Activated CD4-positive, alpha-beta memory T cell treated with anti-CD3 and anti-CD28 coated beads, Interleukin-2, amount 10 ng/mL, durations not matched to agents 7 days and 5 days (primary cell): ENCODE results near the gene HPCAL1. TPM values are rescaled to one million over a fixed set of nuclear protein-coding genes. Genes with fewer than 3 reads are reported as not detected.
A peak's percentile ranks its signal among the peaks of the same experiment; 100 is the strongest.

Source experiments
- CTCF ChIA-PET: fragments of 350-600 bp; sonication (Branson Sonifier 250); formaldehyde crosslinking; loops from one replicate; lab custom pipeline; 2021; ENCODE audit warnings: antibody characterized with exemption, inconsistent platforms; lab: Charles Lee
- POLR2A ChIA-PET: fragments of 350-600 bp; sonication (Branson Sonifier 250); formaldehyde crosslinking; loops from one replicate; lab custom pipeline; 2021; ENCODE audit warnings: antibody characterized with exemption; lab: Charles Lee
- DNase-seq: peaks from one replicate; pipeline ENCODE4 v3.0.0-alpha.2; 2020
- H3K27ac Mint-ChIP-seq: one replicate; pipeline ENCODE4 v1.8.0; 2021; ENCODE audit warnings: mild to moderate bottlenecking, mixed read lengths
- H3K27me3 Mint-ChIP-seq: one replicate; pipeline ENCODE4 v1.8.0; 2021; ENCODE audit warnings: mixed read lengths
- H3K36me3 Mint-ChIP-seq: one replicate; pipeline ENCODE4 v1.8.0; 2021; ENCODE audit warnings: low read depth, mixed read lengths
- H3K4me1 Mint-ChIP-seq: one replicate; pipeline ENCODE4 v1.8.0; 2021; ENCODE audit warnings: mixed read lengths
- H3K4me3 Mint-ChIP-seq: one replicate; pipeline ENCODE4 v1.8.0; 2021; ENCODE audit warnings: mild to moderate bottlenecking, mixed read lengths
- H3K9me3 Mint-ChIP-seq: one replicate; pipeline ENCODE4 v1.8.0; 2021; ENCODE audit warnings: mixed read lengths
- total RNA-seq, 2 experiments: library from RNA; stranded (reverse); gene quantifications; one replicate each; pipeline ENCODE4 v1.2.3, GENCODE V29; 2021

HPCAL1 gene
- total RNA-seq, 2 experiments from 2014 or later, result 70.0 to 71.4 TPM

GRCh38 chr2:10405448-10405847, 102.7 kb downstream of the HPCAL1 start:
- Mint-ChIP-seq H3K4me3 (no peak overlapping the region), H3K27me3 (no peaks in the 10 kb centered on the region), H3K36me3 (peaks cover 16% of the 10 kb centered on the region), H3K27ac (no peak overlapping the region), H3K9me3 (no peaks in the 10 kb centered on the region), H3K4me1 (peaks cover 52% of the 10 kb centered on the region)
- POLR2A ChIA-PET, result interaction anchor here (1.2 to 4.4 kb wide), 3 partner anchors 8 to 280 kb away, joined by 3 to 23 read pairs (median 3); no protein-coding TSS in a partner anchor
- CTCF ChIA-PET, result no interaction called here
- no peak for DNase-seq

DNA sequence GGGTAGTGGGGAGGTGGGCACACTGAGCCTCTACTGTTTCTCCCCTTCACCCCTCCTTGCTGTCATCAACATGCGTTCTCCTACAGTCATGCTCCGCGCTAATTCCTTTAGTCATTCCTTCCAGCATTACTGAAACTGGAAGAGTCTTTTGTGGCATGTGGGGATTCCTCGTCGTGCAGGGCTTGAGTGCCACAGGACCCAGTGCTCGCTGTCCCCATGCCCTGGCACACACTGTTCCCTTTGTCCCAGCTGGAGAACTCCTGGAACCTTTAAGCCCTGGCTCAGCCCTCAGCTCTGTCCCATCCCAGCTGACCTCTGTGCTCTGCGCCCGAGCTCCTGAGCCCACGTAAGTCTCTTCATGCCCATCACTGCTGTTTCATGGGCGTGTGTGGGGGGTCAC, 103.3 kb downstream of the HPCAL1 start:
- H3K36me3 Mint-ChIP-seq, result peaks cover 11% of the 10 kb centered on the region
- no peak overlapping the region for H3K27ac Mint-ChIP-seq
- ChIA-PET POLR2A (interaction anchor here (1.2 to 4.4 kb wide), 4 partner anchors 9 to 281 kb away, joined by 3 to 62 read pairs (median 13); partner anchors contain the start of gene RRM2), CTCF (interaction anchor here (4.2 kb wide), 1 partner anchor 277 kb away, joined by 127 read pairs; the partner anchor contains the start of gene RRM2)
- peaks cover 48% of the 10 kb centered on the region for H3K4me1 Mint-ChIP-seq
- no peaks in the 10 kb centered on the region for H3K27me3 Mint-ChIP-seq
- H3K4me3 Mint-ChIP-seq, result no peak overlapping the region
- H3K9me3 Mint-ChIP-seq, result no peaks in the 10 kb centered on the region
- no peak for DNase-seq

- Mint-ChIP-seq H3K27me3 (no peaks in the 10 kb centered on the region), H3K27ac (no peak overlapping the region), H3K9me3 (no peaks in the 10 kb centered on the region), H3K4me3 (no peak overlapping the region), H3K4me1 (peaks cover 42% of the 10 kb centered on the region), H3K36me3 (peaks cover 7% of the 10 kb centered on the region)
- CTCF ChIA-PET, result interaction anchor here (4.2 to 5.4 kb wide), 3 partner anchors 28 to 278 kb away, joined by 45 to 127 read pairs (median 78); partner anchors contain the start of gene RRM2
- POLR2A ChIA-PET, result interaction anchor here (1.2 to 4.6 kb wide), 6 partner anchors 10 to 282 kb away, joined by 3 to 62 read pairs (median 32); partner anchors contain the start of genes HPCAL1 and RRM2
- DNase-seq, result no peak
Measured at GRCh38 chr2:10406491-10407188, 103.9 kb downstream of the HPCAL1 start.

- Mint-ChIP-seq H3K4me1 (peaks cover 39% of the 10 kb centered on the region), H3K27ac (peak overlapping the region; percentile 93), H3K27me3 (no peaks in the 10 kb centered on the region), H3K36me3 (peaks cover 14% of the 10 kb centered on the region), H3K4me3 (peak overlapping the region; percentile 74), H3K9me3 (no peaks in the 10 kb centered on the region)
- ChIA-PET POLR2A (interaction anchor here (0.9 to 4.6 kb wide), 18 partner anchors 24 to 335 kb away, joined by 3 to 62 read pairs (median 6); partner anchors contain the start of genes HPCAL1, ODC1 and RRM2), CTCF (interaction anchor here (1.5 to 5.4 kb wide), 19 partner anchors 11 to 335 kb away, joined by 3 to 138 read pairs (median 19); partner anchors contain the start of genes HPCAL1, ODC1 and RRM2)
- DNase-seq, result no peak
Measured at GRCh38 chr2:10407432-10407831, 104.7 kb downstream of the HPCAL1 start.

GRCh38 chr2:10407841-10408648, 105.3 kb downstream of the HPCAL1 start:
- Mint-ChIP-seq H3K36me3 (peaks cover 14% of the 10 kb centered on the region), H3K9me3 (no peaks in the 10 kb centered on the region), H3K27ac (peak overlapping the region; percentile 93), H3K4me3 (peak overlapping the region; percentile 74), H3K4me1 (peaks cover 36% of the 10 kb centered on the region), H3K27me3 (no peaks in the 10 kb centered on the region)
- peak; percentile 75 for DNase-seq
- POLR2A ChIA-PET, result interaction anchor here (0.5 to 4.6 kb wide), 24 partner anchors 23 to 335 kb away, joined by 3 to 62 read pairs (median 6); partner anchors contain the start of genes HPCAL1, ODC1 and RRM2
- CTCF ChIA-PET, result interaction anchor here (0.6 to 5.4 kb wide), 40 partner anchors 8 to 608 kb away, joined by 3 to 138 read pairs (median 8); partner anchors contain the start of genes HPCAL1, ODC1 and RRM2

- Mint-ChIP-seq H3K4me1 (peaks cover 36% of the 10 kb centered on the region), H3K36me3 (peaks cover 11% of the 10 kb centered on the region), H3K27me3 (no peaks in the 10 kb centered on the region), H3K27ac (peak overlapping the region; percentile 93), H3K9me3 (no peaks in the 10 kb centered on the region), H3K4me3 (peak overlapping the region; percentile 74)
- DNase-seq, result peak; percentile 85
- CTCF ChIA-PET, result interaction anchor here (0.7 to 5.4 kb wide), 60 partner anchors 9 to 609 kb away, joined by 3 to 138 read pairs (median 5); partner anchors contain the start of genes HPCAL1, ODC1 and RRM2
- POLR2A ChIA-PET, result interaction anchor here (0.8 to 4.6 kb wide), 27 partner anchors 22 to 336 kb away, joined by 3 to 62 read pairs (median 5); partner anchors contain the start of genes HPCAL1, ODC1 and RRM2
Measured at GRCh38 chr2:10408649-10409579, 106.2 kb downstream of the HPCAL1 start.

DNA sequence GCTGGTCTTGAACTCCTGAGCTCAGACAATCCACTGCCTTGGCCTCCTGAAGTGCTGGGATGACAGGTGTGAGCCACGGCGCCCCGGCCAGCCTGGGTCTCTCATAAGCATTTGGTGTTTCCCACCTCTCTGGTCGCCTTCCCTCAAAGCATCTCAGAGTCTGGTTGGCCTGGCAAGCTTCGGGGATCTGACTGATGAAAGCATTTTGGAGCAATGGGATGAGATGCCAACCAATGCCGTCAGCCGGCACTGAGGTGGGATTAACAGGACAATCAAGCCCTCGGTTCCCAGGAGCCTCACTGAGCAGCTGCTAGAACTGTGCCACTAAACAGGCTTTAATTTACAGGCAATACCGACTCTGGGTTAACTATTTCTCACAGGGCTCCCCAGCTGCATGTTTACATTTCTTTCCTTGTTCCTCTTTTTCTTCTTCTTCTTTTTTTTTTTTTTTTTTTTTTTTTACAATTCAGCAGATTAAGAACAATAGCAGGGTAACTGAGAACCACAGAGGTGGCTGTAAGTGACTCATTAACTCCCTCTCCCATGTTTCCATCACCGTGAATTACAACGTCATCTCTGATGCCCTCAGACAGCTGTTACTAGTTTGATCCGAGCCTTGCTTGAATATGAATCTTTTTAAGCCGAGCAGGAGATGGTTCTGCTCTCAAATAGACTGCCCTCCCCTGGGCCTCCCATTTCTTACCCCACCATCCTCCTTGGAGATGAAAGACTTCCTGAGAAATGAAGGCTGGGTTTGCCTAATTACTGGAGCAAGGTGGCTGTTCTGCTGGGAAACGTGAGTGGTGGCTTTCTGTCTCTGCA, 107.5 kb downstream of the HPCAL1 start:
- no peak for DNase-seq
- no peaks in the 10 kb centered on the region for H3K27me3 Mint-ChIP-seq
- peaks cover 36% of the 10 kb centered on the region for H3K4me1 Mint-ChIP-seq
- ChIA-PET POLR2A (interaction anchor here (0.8 to 4.6 kb wide), 12 partner anchors 22 to 337 kb away, joined by 3 to 62 read pairs (median 15); partner anchors contain the start of genes HPCAL1 and RRM2), CTCF (interaction anchor here (0.7 to 5.4 kb wide), 32 partner anchors 8 to 338 kb away, joined by 3 to 138 read pairs (median 8); partner anchors contain the start of genes HPCAL1 and RRM2)
- H3K27ac Mint-ChIP-seq, result no peak overlapping the region
- no peak overlapping the region for H3K4me3 Mint-ChIP-seq
- no peaks in the 10 kb centered on the region for H3K9me3 Mint-ChIP-seq
- peaks cover 7% of the 10 kb centered on the region for H3K36me3 Mint-ChIP-seq

DNA sequence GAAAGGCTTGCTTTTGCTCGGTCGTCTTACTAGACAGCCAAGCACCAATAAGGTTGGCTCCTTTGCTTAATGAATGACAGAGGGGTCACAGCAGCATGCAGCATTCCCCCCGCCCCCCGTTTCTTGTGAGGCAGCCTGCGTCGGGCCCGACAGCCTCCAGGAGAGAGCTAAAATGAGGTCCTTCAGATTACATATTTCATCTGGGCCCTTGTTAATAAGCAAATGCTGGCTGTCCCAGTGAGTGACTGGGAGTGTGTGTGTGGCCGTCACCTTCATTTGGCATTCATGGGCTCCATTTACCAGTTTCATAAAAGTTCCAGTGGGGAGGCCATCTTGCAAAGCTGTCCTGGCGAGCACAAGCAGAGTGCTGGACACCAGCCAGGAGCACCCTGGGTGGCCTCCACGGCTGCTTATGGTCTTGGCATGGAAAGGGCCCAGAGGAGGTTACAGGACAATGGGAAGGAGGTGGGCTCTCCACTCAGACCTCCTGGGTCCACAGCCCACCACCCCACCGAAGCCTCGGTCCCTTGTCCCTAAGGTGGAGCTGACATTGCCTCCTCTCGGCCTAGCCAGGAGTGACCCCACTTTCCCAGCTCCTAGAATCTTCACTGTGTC, 108.2 kb downstream of the HPCAL1 start:
- ChIA-PET POLR2A (interaction anchor here (4.6 kb wide), 1 partner anchor 108 kb away, joined by 62 read pairs; the partner anchor contains the start of gene HPCAL1), CTCF (interaction anchor here (1.1 to 5.4 kb wide), 8 partner anchors 22 to 338 kb away, joined by 3 to 138 read pairs (median 18); partner anchors contain the start of gene HPCAL1)
- H3K36me3 Mint-ChIP-seq, result peaks cover 7% of the 10 kb centered on the region
- H3K4me3 Mint-ChIP-seq, result no peak overlapping the region
- DNase-seq, result no peak
- H3K9me3 Mint-ChIP-seq, result no peaks in the 10 kb centered on the region
- no peak overlapping the region for H3K27ac Mint-ChIP-seq
- H3K4me1 Mint-ChIP-seq, result peaks cover 36% of the 10 kb centered on the region
- H3K27me3 Mint-ChIP-seq, result no peaks in the 10 kb centered on the region

GRCh38 chr2:10411557-10411956, 108.9 kb downstream of the HPCAL1 start:
- no peaks in the 10 kb centered on the region for H3K9me3 Mint-ChIP-seq
- no peak overlapping the region for H3K27ac Mint-ChIP-seq
- POLR2A ChIA-PET, result no interaction called here
- CTCF ChIA-PET, result interaction anchor here (1.1 to 5.4 kb wide), 4 partner anchors 107 to 339 kb away, joined by 3 to 138 read pairs (median 41); partner anchors contain the start of gene HPCAL1
- H3K4me3 Mint-ChIP-seq, result no peak overlapping the region
- no peaks in the 10 kb centered on the region for H3K27me3 Mint-ChIP-seq
- H3K4me1 Mint-ChIP-seq, result peaks cover 35% of the 10 kb centered on the region
- DNase-seq, result no peak
- H3K36me3 Mint-ChIP-seq, result peaks cover 7% of the 10 kb centered on the region

- Mint-ChIP-seq H3K9me3 (no peaks in the 10 kb centered on the region), H3K36me3 (peaks cover 7% of the 10 kb centered on the region), H3K27ac (no peak overlapping the region), H3K27me3 (no peaks in the 10 kb centered on the region), H3K4me1 (peaks cover 27% of the 10 kb centered on the region), H3K4me3 (no peak overlapping the region)
- ChIA-PET POLR2A (no interaction called here), CTCF (interaction anchor here (1.1 kb wide), 1 partner anchor 23 kb away, joined by 4 read pairs; no protein-coding TSS in a partner anchor)
- DNase-seq, result peak; percentile 66
Measured at GRCh38 chr2:10412380-10412779, 109.7 kb downstream of the HPCAL1 start.
